B cell (primary cell): ENCODE results near the gene DTNBP1. TPM values are rescaled to one million over a fixed set of nuclear protein-coding genes. Genes with fewer than 3 reads are reported as not detected.

Experiments used
- ATAC-seq: fragments of 200-7000 bp; cut with Tn5 transposase; one replicate; pipeline ENCODE4 v1.10.0; 2021; ENCODE audit warnings: low read depth, mild to moderate bottlenecking, moderate number of reproducible peaks, moderate library complexity
- CTCF ChIA-PET: fragments of 350-600 bp; sonication (Branson Sonifier 250); formaldehyde crosslinking; loops from one replicate; lab custom pipeline; 2021; ENCODE audit warnings: antibody characterized with exemption, inconsistent platforms; lab: Charles Lee
- POLR2A ChIA-PET: fragments of 350-600 bp; sonication (Branson Sonifier 250); formaldehyde crosslinking; loops from one replicate; lab custom pipeline; 2021; ENCODE audit warnings: antibody characterized with exemption; lab: Charles Lee
- DNase-seq: peaks from one replicate; pipeline ENCODE4 v3.0.0; 2013
- H2AFZ ChIP-seq: 2 replicates; pipeline ENCODE4 v1.6.1; 2012; ENCODE audit warnings: mild to moderate bottlenecking, low read depth, low read length; ENCODE audit not compliant: insufficient read depth, poor library complexity, severe bottlenecking
- H3K27ac ChIP-seq, 2 donors: 1 replicate in 1 of 2; 2 replicates in 1 of 2; pipeline ENCODE4 v1.5.1; 2012 to 2013; ENCODE audit warnings: low read length in 2 of 2, mild to moderate bottlenecking in 2 of 2, moderate library complexity in 1 of 2
- H3K27me3 ChIP-seq, 4 experiments: fragments of 200-600 bp in 1 of 4; sonication (generic) in 1 of 4; replicated peaks in 1 of 4; 1 replicate in 2 of 4; 2 replicates in 2 of 4; pipeline versions ENCODE4 v1.6.1 to v1.7.0; 2013 to 2016; ENCODE audit warnings: low read length in 3 of 4, mild to moderate bottlenecking in 2 of 4, mixed read lengths in 1 of 4, moderate library complexity in 1 of 4; ENCODE audit not compliant: insufficient read depth in 4 of 4, control insufficient read depth in 3 of 4; ENCODE audit errors: control extremely low read depth in 1 of 4
- H3K36me3 ChIP-seq, 2 experiments: replicated peaks in 1 of 2; 1 replicate in 1 of 2; 2 replicates in 1 of 2; pipeline versions ENCODE4 v1.6.1 to v1.7.1; 2013; ENCODE audit warnings: low read length in 1 of 2; ENCODE audit not compliant: insufficient read depth in 2 of 2, control insufficient read depth in 1 of 2; ENCODE audit errors: control extremely low read depth in 1 of 2, extremely low read depth in 1 of 2
- H3K4me1 ChIP-seq, 2 donors: fragments of 200-600 bp in 1 of 2; sonication (generic) in 1 of 2; 1 replicate in 1 of 2; 2 replicates in 1 of 2; pipeline versions ENCODE4 v1.5.1 to v1.6.1; 2013 to 2017; ENCODE audit warnings: low read length in 2 of 2; ENCODE audit not compliant: control insufficient read depth in 2 of 2, insufficient read depth in 2 of 2
- H3K4me2 ChIP-seq: replicated peaks from 2 replicates; pipeline ENCODE3; 2012; ENCODE audit warnings: mild to moderate bottlenecking, low read depth, low read length; ENCODE audit not compliant: poor library complexity, severe bottlenecking
- H3K4me3 ChIP-seq, 5 experiments: fragments of 200-600 bp in 1 of 5; sonication (generic) in 1 of 5; 1 replicate in 3 of 5; 2 replicates in 2 of 5; pipeline versions ENCODE4 v1.5.1 to v1.7.0; 2011 to 2016; ENCODE audit warnings: low read length in 4 of 5, mild to moderate bottlenecking in 4 of 5, low read depth in 2 of 5, control low read depth in 1 of 5, moderate library complexity in 1 of 5; ENCODE audit not compliant: insufficient read depth in 1 of 5; ENCODE audit errors: control extremely low read depth in 1 of 5, extremely low read depth in 1 of 5
- H3K79me2 ChIP-seq: fragments of 200-600 bp; sonication (generic); one replicate; pipeline ENCODE4 v1.6.0; 2016; ENCODE audit warnings: low read length; ENCODE audit not compliant: control insufficient read depth, insufficient read depth
- H3K9ac ChIP-seq: fragments of 200-600 bp; sonication (generic); 2 replicates; pipeline ENCODE4 v1.6.1; 2017; ENCODE audit warnings: mild to moderate bottlenecking, low read length, moderate library complexity
- H3K9me3 ChIP-seq, 3 donors: one replicate each; pipeline versions ENCODE4 v1.6.1 to v1.7.1; 2013; ENCODE audit warnings: low read length in 2 of 3; ENCODE audit not compliant: control insufficient read depth in 2 of 3, insufficient read depth in 1 of 3; ENCODE audit errors: control extremely low read depth in 1 of 3
- H4K20me1 ChIP-seq: 2 replicates; pipeline ENCODE4 v1.6.0; 2012; ENCODE audit warnings: mild to moderate bottlenecking, low read length; ENCODE audit not compliant: insufficient read depth, control insufficient read depth, poor library complexity, severe bottlenecking
- H3K27ac Mint-ChIP-seq: one replicate; pipeline ENCODE4 v1.8.0; 2021; ENCODE audit warnings: mixed read lengths
- H3K27me3 Mint-ChIP-seq: one replicate; pipeline ENCODE4 v1.8.0; 2021; ENCODE audit warnings: mixed read lengths
- H3K4me1 Mint-ChIP-seq: one replicate; pipeline ENCODE4 v1.8.0; 2021; ENCODE audit warnings: mixed read lengths
- H3K4me3 Mint-ChIP-seq: one replicate; pipeline ENCODE4 v1.8.0; 2021; ENCODE audit warnings: mixed read lengths
- H3K9me3 Mint-ChIP-seq: one replicate; pipeline ENCODE4 v1.8.0; 2022; ENCODE audit warnings: mixed read lengths; ENCODE audit not compliant: insufficient read depth
- CTCF ChIP-seq: fragments of 200-600 bp; IDR thresholded peaks from one replicate; pipeline ENCODE4 v1.8.0; 2022; ENCODE audit warnings: antibody characterized with exemption, mild to moderate bottlenecking
- EZH2 ChIP-seq: IDR thresholded peaks from 2 replicates; pipeline ENCODE4 v1.6.1; 2012; ENCODE audit warnings: borderline replicate concordance, low read depth, mild to moderate bottlenecking, moderate library complexity, low read length; ENCODE audit not compliant: insufficient read depth, poor library complexity, severe bottlenecking
- WGBS: methylation state at CpG from one replicate; pipeline ENCODE4 v1.1.5; 2013; ENCODE audit warnings: missing lambda C conversion rate; ENCODE audit not compliant: insufficient coverage; 5-methylcytosine and 5-hydroxymethylcytosine counted together
- intact Hi-C: fragments of 100-400 bp; cut with micrococcal nuclease; formaldehyde crosslinking; loops from one replicate; pipeline ENCODE4 v1.10.0; 2022
- polyA plus RNA-seq: library from polyadenylated mRNA; depleted of rRNA; stranded (reverse); fragments of >200 nt; gene quantifications from 2 replicates; pipeline ENCODE4 v1.2.3, GENCODE V29; 2012
- total RNA-seq, 2 donors: library from RNA; stranded (reverse); fragments of 120-200 nt in 1 of 2; gene quantifications; 1 replicate in 1 of 2; 2 replicates in 1 of 2; pipeline versions ENCODE4 v1.2.3 to v1.2.4, GENCODE V29; 2013 to 2022

Gene DTNBP1
- total and polyA plus RNA-seq, 2 donors (not counting 1 experiment from before 2014, with no cell fraction given) = 31.4 to 73.0 TPM

- Histone ChIP-seq H3K4me3 (no peak overlapping the region), H3K27me3 (peaks cover 0 to 3% (median 0%) of the 10 kb centered on the region in 4 experiments), H4K20me1 (no peaks in the 10 kb centered on the region), H3K4me1 (peaks cover 3 to 8% of the 10 kb centered on the region in 2 donors), H2AFZ (no peak overlapping the region), H3K4me2 (no peak overlapping the region), H3K79me2 (no peaks in the 10 kb centered on the region), H3K36me3 (no peaks in the 10 kb centered on the region), H3K9ac (no peak overlapping the region), H3K27ac (no peak overlapping the region), H3K9me3 (no peaks in the 10 kb centered on the region)
- Mint-ChIP-seq H3K27me3 (no peaks in the 10 kb centered on the region), H3K9me3 (no peaks in the 10 kb centered on the region), H3K4me1 (peaks cover 10% of the 10 kb centered on the region), H3K27ac (no peak overlapping the region), H3K4me3 (no peak overlapping the region)
- CTCF ChIA-PET = no interaction called here
- intact Hi-C loops = loop anchor here (5.0 kb wide), 1 partner anchor 642 kb away; no protein-coding TSS in a partner anchor
- POLR2A ChIA-PET = no interaction called here
- DNase-seq (no peak), ATAC-seq (no peak)
- TF ChIP-seq CTCF (no peak), EZH2 (no peak)
Observed at GRCh38 chr6:15690510-15690909, 27.7 kb upstream of the DTNBP1 start.

GRCh38 chr6:15689586-15690482 is 27.0 kb upstream of the DTNBP1 start:
- H2AFZ ChIP-seq = no peak overlapping the region
- no peak overlapping the region for H3K27ac ChIP-seq
- intact Hi-C loops = loop anchor here (5.0 kb wide), 1 partner anchor 642 kb away; no protein-coding TSS in a partner anchor
- ATAC-seq (no peak), DNase-seq (no peak)
- peaks cover 3 to 8% of the 10 kb centered on the region in 2 donors for H3K4me1 ChIP-seq
- TF ChIP-seq CTCF (no peak), EZH2 (no peak)
- no peak overlapping the region for H3K4me2 ChIP-seq
- no peaks in the 10 kb centered on the region for H4K20me1 ChIP-seq
- H3K9me3 ChIP-seq = no peaks in the 10 kb centered on the region
- no peak overlapping the region for H3K9ac ChIP-seq
- no peaks in the 10 kb centered on the region for H3K36me3 ChIP-seq
- H3K27me3 ChIP-seq = no peaks in the 10 kb centered on the region
- H3K4me3 ChIP-seq = no peak overlapping the region
- no peaks in the 10 kb centered on the region for H3K79me2 ChIP-seq
- 95% methylated on average over 2 of the region's 5 CpGs for WGBS
- Mint-ChIP-seq H3K4me3 (no peak overlapping the region), H3K27me3 (no peaks in the 10 kb centered on the region), H3K4me1 (peaks cover 10% of the 10 kb centered on the region), H3K27ac (no peak overlapping the region), H3K9me3 (no peaks in the 10 kb centered on the region)
- CTCF ChIA-PET = interaction anchor here (0.8 to 1.1 kb wide), 2 partner anchors 493 to 518 kb away, joined by 3 read pairs; no protein-coding TSS in a partner anchor
- POLR2A ChIA-PET = no interaction called here
